ENCODE results near the gene COX4I1. TPM values are rescaled to one million over a fixed set of nuclear protein-coding genes. Genes with fewer than 3 reads are reported as not detected.

COX4I1 gene
- total RNA-seq, 1 experiment from 2014 or later: 429 TPM

DNA sequence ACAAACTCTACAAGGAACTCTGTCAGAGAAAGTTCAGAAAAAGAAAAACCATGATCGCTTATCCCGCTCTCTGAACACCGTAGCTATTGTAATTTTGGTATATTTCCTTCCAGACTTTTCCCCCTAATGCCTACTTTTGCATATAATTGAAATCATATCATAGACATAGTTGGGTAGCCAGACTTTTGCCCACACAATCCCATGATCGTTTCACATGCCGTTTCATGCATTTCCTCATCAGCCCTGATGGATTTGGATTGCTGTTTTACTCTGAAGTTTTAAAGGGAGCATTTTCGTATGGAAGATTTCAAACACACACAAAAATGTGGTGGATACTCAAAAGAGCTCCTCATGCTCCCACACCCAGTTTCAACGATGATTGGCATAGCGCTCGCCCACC is 31.3 kb downstream of the COX4I1 start:
- no peak for ATAC-seq
- Histone ChIP-seq H3K27ac (ENCODE audit: low read length) (no peak overlapping the region), H3K9me3 (ENCODE audit: control insufficient read depth, insufficient read depth, low read depth, low read length) (no peaks in the 10 kb centered on the region), H3K4me3 (ENCODE audit: low read depth in 2 of 2, low read length in 2 of 2) (no peak overlapping the region), H3K36me3 (ENCODE audit: control insufficient read depth, insufficient read depth, low read length) (no peaks in the 10 kb centered on the region), H3K4me1 (ENCODE audit: control insufficient read depth, insufficient read depth, low read length) (no peaks in the 10 kb centered on the region), H3K27me3 (ENCODE audit: control insufficient read depth, insufficient read depth, low read length) (peaks cover 3% of the 10 kb centered on the region; the same call in 1 of the 2 replicates)
- in situ Hi-C loops (cut with HindIII; ENCODE audit: low pct_unique_long_range_greater_than_20kb, low sequenced_read_pairs): no loop called here
- TF ChIP-seq POLR2AphosphoS5 (IDR thresholded peaks at IDR 0.05; ENCODE audit: low read depth, low read length) (no peak), TCF7L2 (IDR thresholded peaks at IDR 0.05; ENCODE audit: low read depth, low read length) (no peak), SIN3A (IDR thresholded peaks at IDR 0.05; ENCODE audit: borderline replicate concordance, insufficient read depth, low read depth, low read length) (no peak)
- TF ChIP-seq, protein P1, sequence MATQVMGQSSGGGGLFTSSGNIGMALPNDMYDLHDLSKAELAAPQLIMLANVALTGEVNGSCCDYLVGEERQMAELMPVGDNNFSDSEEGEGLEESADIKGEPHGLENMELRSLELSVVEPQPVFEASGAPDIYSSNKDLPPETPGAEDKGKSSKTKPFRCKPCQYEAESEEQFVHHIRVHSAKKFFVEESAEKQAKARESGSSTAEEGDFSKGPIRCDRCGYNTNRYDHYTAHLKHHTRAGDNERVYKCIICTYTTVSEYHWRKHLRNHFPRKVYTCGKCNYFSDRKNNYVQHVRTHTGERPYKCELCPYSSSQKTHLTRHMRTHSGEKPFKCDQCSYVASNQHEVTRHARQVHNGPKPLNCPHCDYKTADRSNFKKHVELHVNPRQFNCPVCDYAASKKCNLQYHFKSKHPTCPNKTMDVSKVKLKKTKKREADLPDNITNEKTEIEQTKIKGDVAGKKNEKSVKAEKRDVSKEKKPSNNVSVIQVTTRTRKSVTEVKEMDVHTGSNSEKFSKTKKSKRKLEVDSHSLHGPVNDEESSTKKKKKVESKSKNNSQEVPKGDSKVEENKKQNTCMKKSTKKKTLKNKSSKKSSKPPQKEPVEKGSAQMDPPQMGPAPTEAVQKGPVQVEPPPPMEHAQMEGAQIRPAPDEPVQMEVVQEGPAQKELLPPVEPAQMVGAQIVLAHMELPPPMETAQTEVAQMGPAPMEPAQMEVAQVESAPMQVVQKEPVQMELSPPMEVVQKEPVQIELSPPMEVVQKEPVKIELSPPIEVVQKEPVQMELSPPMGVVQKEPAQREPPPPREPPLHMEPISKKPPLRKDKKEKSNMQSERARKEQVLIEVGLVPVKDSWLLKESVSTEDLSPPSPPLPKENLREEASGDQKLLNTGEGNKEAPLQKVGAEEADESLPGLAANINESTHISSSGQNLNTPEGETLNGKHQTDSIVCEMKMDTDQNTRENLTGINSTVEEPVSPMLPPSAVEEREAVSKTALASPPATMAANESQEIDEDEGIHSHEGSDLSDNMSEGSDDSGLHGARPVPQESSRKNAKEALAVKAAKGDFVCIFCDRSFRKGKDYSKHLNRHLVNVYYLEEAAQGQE (IDR thresholded peaks at IDR 0.05; ENCODE audit: insufficient read depth in 1 of 2, low read depth in 2 of 2, low read length in 1 of 2): no peak
- TF ChIP-seq, protein P2, sequence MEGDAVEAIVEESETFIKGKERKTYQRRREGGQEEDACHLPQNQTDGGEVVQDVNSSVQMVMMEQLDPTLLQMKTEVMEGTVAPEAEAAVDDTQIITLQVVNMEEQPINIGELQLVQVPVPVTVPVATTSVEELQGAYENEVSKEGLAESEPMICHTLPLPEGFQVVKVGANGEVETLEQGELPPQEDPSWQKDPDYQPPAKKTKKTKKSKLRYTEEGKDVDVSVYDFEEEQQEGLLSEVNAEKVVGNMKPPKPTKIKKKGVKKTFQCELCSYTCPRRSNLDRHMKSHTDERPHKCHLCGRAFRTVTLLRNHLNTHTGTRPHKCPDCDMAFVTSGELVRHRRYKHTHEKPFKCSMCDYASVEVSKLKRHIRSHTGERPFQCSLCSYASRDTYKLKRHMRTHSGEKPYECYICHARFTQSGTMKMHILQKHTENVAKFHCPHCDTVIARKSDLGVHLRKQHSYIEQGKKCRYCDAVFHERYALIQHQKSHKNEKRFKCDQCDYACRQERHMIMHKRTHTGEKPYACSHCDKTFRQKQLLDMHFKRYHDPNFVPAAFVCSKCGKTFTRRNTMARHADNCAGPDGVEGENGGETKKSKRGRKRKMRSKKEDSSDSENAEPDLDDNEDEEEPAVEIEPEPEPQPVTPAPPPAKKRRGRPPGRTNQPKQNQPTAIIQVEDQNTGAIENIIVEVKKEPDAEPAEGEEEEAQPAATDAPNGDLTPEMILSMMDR (IDR thresholded peaks at IDR 0.05): no peak
- DNase-seq (ENCODE audit: low read depth, low spot score): no peak
- BruUV-seq (replicated peaks): no TSS peak
- POLR2A ChIA-PET: no interaction called here
- CTCF ChIA-PET: no interaction called here
- intact Hi-C loops (cut with micrococcal nuclease; ENCODE audit: unreplicated experiment): no loop called here

DNA sequence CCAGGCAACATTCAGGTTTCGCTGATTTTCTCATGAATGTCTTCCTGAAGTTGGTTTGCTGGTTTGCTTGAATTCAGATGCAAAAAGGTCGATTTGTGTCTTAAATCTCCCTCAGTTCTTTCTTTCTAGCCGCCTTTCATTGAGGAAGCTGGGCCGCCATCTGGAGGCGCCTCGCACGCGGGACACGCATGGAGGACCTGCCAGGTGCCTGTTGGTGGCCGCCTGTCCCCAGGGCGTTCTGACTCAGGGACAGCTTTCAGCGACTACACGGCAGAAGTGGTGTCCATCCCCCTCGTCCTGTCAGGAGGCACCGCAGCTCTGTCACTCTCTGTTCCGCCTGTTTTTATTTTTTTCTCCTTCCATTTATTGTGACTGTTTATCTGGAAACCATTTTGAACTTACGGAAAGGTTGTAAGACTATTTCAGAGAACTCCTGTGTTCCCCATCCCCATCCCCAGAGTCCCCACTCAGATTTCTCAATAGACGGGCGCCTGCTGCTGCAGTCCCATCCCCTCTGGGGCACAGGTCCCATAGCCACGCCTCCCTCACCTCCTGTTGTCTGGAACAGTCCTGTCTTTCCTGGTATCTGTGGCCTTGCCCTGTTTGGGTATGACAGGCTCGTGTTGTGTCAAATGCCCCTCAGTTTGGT is 33.2 kb downstream of the COX4I1 start:
- ATAC-seq (no peak), DNase-seq (ENCODE audit: low read depth, low spot score) (no peak)
- ChIA-PET POLR2A (no interaction called here), CTCF (no interaction called here)
- peaks cover 5% of the 10 kb centered on the region; the same call in 1 of the 2 replicates for H3K27me3 ChIP-seq (ENCODE audit: control insufficient read depth, insufficient read depth, low read length)
- TF ChIP-seq, protein P2 (IDR thresholded peaks at IDR 0.05): no peak
- TF ChIP-seq, protein P1 (IDR thresholded peaks at IDR 0.05; ENCODE audit: insufficient read depth in 1 of 2, low read depth in 2 of 2, low read length in 1 of 2): no peak
- TF ChIP-seq SIN3A (IDR thresholded peaks at IDR 0.05; ENCODE audit: borderline replicate concordance, insufficient read depth, low read depth, low read length): no peak
- no peak for TF ChIP-seq TCF7L2 (IDR thresholded peaks at IDR 0.05; ENCODE audit: low read depth, low read length)
- no peak for TF ChIP-seq POLR2AphosphoS5 (IDR thresholded peaks at IDR 0.05; ENCODE audit: low read depth, low read length)
- in situ Hi-C loops (cut with HindIII; ENCODE audit: low pct_unique_long_range_greater_than_20kb, low sequenced_read_pairs): no loop called here
- intact Hi-C loops (cut with micrococcal nuclease; ENCODE audit: unreplicated experiment): no loop called here
- no TSS peak for BruUV-seq (replicated peaks)
- H3K27ac ChIP-seq (ENCODE audit: low read length): no peak overlapping the region
- no peak overlapping the region for H3K4me3 ChIP-seq (ENCODE audit: low read depth in 2 of 2, low read length in 2 of 2)
- H3K9me3 ChIP-seq (ENCODE audit: control insufficient read depth, insufficient read depth, low read depth, low read length): no peaks in the 10 kb centered on the region
- H3K4me1 ChIP-seq (ENCODE audit: control insufficient read depth, insufficient read depth, low read length): no peaks in the 10 kb centered on the region
- H3K36me3 ChIP-seq (ENCODE audit: control insufficient read depth, insufficient read depth, low read length): no peaks in the 10 kb centered on the region
